LNCaP clone FGC (cell line): ENCODE data around the gene SMPDL3A.

Experiments used
- DNase-seq: peaks from one replicate; pipeline ENCODE4 v3.0.0-alpha.2; 2011; ENCODE audit warnings: low read depth
- H3K4me3 ChIP-seq: 2 replicates; pipeline ENCODE4 v1.5.1; 2011; ENCODE audit warnings: mild to moderate bottlenecking, low read depth, low read length, control low read depth
- TF ChIP-seq, protein P1 (sequence below): IDR thresholded peaks from 2 replicates; pipeline ENCODE4 v1.5.1; 2012; ENCODE audit warnings: mild to moderate bottlenecking; ENCODE audit not compliant: control insufficient read depth, insufficient read depth; ENCODE audit errors: extremely low read depth

SMPDL3A gene

DNA sequence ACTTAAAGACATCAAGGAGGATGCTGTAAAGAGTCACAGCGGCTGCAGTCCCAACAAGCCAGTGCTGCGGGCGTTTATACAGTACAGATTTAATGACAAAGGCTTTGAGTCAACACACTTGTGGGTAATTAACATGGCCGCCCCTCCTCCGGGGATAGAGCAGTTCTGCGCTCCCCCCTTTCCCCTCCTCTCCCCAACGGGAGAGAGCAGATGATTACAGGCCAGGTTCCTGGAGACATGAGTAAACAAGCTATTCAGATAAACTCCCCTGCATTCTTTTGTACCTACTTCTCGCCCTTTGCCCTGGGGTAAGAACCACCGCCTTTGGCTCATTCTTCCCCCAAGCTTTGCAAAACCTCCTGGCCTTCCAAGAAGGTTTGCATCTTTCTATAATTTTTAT is 33.2 kb upstream of the SMPDL3A start:
- no peak for DNase-seq
- TF ChIP-seq, protein P1, sequence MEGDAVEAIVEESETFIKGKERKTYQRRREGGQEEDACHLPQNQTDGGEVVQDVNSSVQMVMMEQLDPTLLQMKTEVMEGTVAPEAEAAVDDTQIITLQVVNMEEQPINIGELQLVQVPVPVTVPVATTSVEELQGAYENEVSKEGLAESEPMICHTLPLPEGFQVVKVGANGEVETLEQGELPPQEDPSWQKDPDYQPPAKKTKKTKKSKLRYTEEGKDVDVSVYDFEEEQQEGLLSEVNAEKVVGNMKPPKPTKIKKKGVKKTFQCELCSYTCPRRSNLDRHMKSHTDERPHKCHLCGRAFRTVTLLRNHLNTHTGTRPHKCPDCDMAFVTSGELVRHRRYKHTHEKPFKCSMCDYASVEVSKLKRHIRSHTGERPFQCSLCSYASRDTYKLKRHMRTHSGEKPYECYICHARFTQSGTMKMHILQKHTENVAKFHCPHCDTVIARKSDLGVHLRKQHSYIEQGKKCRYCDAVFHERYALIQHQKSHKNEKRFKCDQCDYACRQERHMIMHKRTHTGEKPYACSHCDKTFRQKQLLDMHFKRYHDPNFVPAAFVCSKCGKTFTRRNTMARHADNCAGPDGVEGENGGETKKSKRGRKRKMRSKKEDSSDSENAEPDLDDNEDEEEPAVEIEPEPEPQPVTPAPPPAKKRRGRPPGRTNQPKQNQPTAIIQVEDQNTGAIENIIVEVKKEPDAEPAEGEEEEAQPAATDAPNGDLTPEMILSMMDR = no peak
- H3K4me3 ChIP-seq = no peak overlapping the region

DNA sequence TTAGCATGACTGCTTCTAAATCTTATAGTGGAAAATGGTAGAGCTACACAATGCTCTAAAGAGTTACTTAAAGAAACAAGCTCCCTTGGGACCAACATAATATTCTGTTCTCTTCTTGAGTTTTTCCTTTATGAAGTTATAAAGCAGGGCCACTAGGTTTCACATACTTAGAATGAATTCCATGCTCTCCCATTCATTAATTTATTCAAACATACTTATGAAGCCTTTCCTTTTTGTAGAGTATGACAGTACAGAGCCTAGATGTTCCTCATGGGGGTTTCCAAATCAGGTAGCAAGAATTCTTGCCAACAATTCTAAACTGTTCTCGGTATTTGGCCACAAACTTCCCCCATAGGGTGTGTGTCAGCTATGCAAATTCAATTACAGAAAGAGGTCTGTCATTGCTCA is 30.1 kb upstream of the SMPDL3A start:
- TF ChIP-seq, protein P1 = no peak
- DNase-seq = no peak
- no peak overlapping the region for H3K4me3 ChIP-seq

DNA sequence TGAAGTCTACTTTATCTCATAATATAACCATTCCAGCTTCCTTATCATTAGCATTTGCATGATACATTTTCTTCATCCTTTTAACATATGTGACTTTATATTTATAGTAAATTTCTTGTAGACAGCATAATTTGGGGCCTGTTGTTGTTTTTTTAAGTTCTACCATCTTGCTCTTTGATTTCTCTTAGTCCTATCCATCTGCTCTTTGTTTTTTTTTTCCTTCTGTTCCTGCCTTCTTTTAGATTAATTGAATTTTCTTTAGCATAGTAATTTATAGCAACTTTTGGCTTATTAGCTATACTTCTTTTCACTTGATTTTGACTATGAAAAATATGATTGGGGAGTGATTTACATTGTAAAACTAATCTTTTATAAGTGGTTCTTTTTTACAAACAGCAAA is 28.7 kb upstream of the SMPDL3A start:
- H3K4me3 ChIP-seq = no peak overlapping the region
- TF ChIP-seq, protein P1 = no peak
- DNase-seq = no peak

DNA sequence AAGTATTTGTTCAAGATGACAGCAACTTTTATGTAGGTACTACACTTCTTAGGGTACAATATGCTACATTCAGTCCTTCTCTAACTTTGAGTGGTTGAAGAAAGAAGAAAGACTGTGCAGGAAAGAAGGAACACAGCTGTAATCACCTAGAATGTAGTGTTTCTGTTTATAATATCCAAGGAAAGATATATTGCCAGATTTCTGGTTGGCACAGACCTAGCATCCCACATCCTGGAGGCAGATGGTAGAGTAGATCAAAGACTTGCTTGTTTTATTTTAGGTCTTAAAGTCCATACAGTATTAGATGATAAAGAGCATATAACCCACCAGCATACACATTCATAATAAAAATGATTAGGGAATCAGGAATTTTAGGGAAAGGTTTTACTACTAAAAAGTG is 22.8 kb upstream of the SMPDL3A start:
- H3K4me3 ChIP-seq = no peak overlapping the region
- no peak for DNase-seq
- TF ChIP-seq, protein P1 = no peak

DNA sequence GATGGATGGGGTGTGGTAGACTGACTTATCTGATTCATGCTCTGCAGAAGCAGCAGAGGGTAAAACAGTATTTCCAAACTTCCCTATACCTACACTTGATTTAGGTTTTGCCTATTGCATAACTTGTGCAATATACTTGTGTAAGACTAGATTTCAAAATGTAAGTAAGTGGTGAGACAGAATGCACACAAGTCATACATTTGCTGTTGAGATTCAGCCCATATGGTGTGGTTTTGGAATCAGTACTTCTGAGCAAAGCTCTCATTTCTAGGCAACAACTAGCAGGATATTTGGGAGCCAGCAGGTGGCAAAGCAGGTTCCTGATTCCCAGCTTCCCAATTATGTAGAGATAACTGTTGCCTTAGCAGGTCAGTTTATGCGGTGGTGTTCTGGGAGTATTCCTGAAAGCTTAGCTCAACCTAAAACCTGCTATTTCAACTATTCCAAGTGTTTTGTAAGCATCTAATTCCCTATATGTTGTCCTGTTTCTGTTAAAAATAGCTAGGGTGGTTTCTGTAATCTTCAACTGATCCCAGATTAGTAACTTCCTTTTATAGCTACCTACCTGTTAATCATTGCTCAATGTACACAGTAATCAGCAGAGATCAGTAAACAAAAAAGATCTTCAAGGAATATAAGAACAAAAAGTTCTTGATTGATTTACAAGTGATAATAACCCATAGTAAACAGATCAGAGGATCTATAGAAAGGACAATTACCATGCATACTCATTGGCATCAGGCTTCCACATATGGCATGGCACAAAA is 18.0 kb upstream of the SMPDL3A start:
- H3K4me3 ChIP-seq = no peak overlapping the region
- TF ChIP-seq, protein P1 = peak; percentile 43
- peak; percentile 88 for DNase-seq

DNA sequence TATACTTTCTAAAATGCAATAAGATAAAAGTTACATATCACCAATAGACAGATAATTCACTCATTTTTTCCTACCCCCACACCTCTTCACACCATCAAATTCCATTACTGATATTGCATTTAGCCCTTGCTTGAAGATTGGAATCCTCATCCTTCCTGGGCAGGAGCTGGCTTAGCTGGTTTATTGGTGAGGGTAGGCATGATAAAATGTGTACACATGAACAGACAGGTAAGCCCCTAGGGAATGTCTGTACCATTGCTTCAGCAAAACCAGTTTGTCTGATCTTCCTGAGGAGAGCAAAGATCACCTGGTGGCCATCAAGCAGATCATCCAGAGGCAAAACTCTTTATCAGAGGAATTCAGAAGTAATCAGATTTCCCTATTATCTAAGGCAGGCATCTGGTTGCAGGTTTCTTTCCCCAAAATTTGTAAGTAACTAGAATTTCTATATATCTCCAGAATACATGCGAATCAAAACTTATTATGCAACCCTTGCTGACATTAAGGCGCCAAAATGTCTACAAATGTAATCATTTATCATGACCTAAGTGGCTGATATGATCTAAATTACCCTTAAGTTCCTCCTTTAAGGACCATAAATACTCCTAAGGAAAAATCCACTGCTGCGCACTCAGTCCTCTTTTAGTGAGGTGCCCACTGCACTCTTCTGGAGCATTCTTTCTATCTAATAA is 16.2 kb upstream of the SMPDL3A start:
- no peak overlapping the region for H3K4me3 ChIP-seq
- DNase-seq = no peak
- TF ChIP-seq, protein P1 = no peak
